MCF 10A (cell line): Measurements from ENCODE around the gene CHRNA4. TPM values are rescaled to one million over a fixed set of nuclear protein-coding genes. Genes with fewer than 3 reads are reported as not detected.

Source experiments
- BruUV-seq: library from RNA; stranded (reverse); fragments of 400-500 nt; replicated peaks from 2 replicates; lab custom pipeline; 2021; lab: Mats Ljungman, UMichigan
- CTCF ChIA-PET: fragments of 300-600 bp; sonication (Branson Sonifier 250); formaldehyde crosslinking; extraction: SDS; loops from one replicate; lab custom pipeline; 2021; ENCODE audit warnings: antibody characterized with exemption, inconsistent platforms; lab: Yijun Ruan, JAX
- POLR2A ChIA-PET: fragments of 300-600, 350-650 bp; sonication (Branson Sonifier 250); formaldehyde crosslinking; extraction: SDS; loops from one replicate; lab custom pipeline; 2020; ENCODE audit warnings: antibody characterized with exemption, inconsistent platforms; lab: Yijun Ruan, JAX
- DNase-seq: peaks from one replicate; pipeline ENCODE4 v3.0.0-alpha.2; 2018; ENCODE audit not compliant: unreplicated experiment
- H3K27ac Mint-ChIP-seq: one replicate; pipeline ENCODE4 v1.8.0; 2022; ENCODE audit warnings: mild to moderate bottlenecking, low read depth, mixed read lengths; ENCODE audit not compliant: unreplicated experiment
- H3K27me3 Mint-ChIP-seq: one replicate; pipeline ENCODE4 v1.8.0; 2022; ENCODE audit warnings: mixed read lengths; ENCODE audit not compliant: insufficient read depth, unreplicated experiment
- H3K36me3 Mint-ChIP-seq: one replicate; pipeline ENCODE4 v1.8.0; 2022; ENCODE audit warnings: mild to moderate bottlenecking, moderate library complexity, mixed read lengths; ENCODE audit not compliant: insufficient read depth, unreplicated experiment
- H3K4me1 Mint-ChIP-seq: one replicate; pipeline ENCODE4 v1.8.0; 2022; ENCODE audit warnings: mixed read lengths; ENCODE audit not compliant: insufficient read depth, unreplicated experiment
- H3K4me3 Mint-ChIP-seq: one replicate; pipeline ENCODE4 v1.8.0; 2022; ENCODE audit warnings: mild to moderate bottlenecking, moderate library complexity, mixed read lengths; ENCODE audit not compliant: unreplicated experiment
- H3K9me3 Mint-ChIP-seq: one replicate; pipeline ENCODE4 v1.8.0; 2022; ENCODE audit warnings: mixed read lengths; ENCODE audit not compliant: unreplicated experiment
- intact Hi-C: fragments of 100-400 bp; cut with micrococcal nuclease; formaldehyde crosslinking; loops from 2 replicates; pipeline ENCODE4 v1.14.1; 2022
- total RNA-seq: library from RNA; stranded (reverse); gene quantifications from 2 replicates; pipeline ENCODE4 v1.2.3, GENCODE V29; 2022
- TF ChIP-seq, protein P1 (sequence below): fragments of 200-600 bp; IDR thresholded peaks from one replicate; pipeline ENCODE4 v1.8.0; 2022; ENCODE audit warnings: antibody characterized with exemption, mild to moderate bottlenecking; ENCODE audit not compliant: unreplicated experiment

Gene CHRNA4
- total RNA-seq, 1 experiment from 2014 or later = not detected

DNA sequence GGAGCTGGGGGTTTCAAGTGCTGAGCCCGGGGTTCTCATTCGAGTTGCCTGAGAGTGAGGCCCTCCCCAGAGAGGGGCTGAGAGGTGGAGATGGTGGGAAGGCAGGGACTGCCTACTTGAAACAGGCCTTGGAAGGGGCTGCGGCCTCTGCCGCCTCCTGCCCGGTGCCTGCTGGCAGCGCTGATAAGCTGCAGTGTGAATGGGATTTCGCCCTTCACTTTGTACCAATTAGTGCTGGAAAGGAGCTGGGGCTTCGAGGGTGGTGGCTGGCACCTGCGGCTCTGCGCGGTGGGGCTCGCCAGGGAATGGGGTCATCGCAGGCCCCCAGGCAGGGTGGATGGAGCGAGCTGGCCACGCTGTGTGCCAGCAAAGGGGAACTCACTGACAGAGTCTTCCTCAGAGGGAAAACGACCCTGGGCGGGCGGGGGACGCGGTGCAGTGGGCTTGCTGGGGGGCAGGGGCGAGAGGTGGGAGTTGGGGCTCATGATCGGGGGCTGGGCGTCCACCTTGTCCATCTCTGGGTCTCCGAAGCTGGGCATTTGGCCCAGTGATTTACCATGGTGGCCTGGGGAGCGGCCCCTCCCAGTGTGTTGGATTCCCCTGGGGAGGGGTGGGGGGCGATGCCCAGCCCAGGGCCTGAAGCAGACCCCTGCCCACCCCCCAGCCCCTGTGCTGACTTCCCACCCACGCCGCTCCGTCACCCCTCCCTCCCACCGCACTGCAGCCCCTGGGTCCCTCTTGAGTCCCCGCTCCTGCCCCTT, 45.2 kb downstream of the CHRNA4 start:
- Mint-ChIP-seq H3K4me3 (no peak overlapping the region), H3K9me3 (no peaks in the 10 kb centered on the region), H3K4me1 (no peaks in the 10 kb centered on the region), H3K36me3 (no peaks in the 10 kb centered on the region), H3K27me3 (no peaks in the 10 kb centered on the region), H3K27ac (no peak overlapping the region)
- DNase-seq = no peak
- TF ChIP-seq, protein P1, sequence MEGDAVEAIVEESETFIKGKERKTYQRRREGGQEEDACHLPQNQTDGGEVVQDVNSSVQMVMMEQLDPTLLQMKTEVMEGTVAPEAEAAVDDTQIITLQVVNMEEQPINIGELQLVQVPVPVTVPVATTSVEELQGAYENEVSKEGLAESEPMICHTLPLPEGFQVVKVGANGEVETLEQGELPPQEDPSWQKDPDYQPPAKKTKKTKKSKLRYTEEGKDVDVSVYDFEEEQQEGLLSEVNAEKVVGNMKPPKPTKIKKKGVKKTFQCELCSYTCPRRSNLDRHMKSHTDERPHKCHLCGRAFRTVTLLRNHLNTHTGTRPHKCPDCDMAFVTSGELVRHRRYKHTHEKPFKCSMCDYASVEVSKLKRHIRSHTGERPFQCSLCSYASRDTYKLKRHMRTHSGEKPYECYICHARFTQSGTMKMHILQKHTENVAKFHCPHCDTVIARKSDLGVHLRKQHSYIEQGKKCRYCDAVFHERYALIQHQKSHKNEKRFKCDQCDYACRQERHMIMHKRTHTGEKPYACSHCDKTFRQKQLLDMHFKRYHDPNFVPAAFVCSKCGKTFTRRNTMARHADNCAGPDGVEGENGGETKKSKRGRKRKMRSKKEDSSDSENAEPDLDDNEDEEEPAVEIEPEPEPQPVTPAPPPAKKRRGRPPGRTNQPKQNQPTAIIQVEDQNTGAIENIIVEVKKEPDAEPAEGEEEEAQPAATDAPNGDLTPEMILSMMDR = no peak
- BruUV-seq = no TSS peak
- POLR2A ChIA-PET = no interaction called here
- CTCF ChIA-PET = interaction anchor here (0.6 to 1.0 kb wide), 3 partner anchors 14 to 67 kb away, joined by 3 to 4 read pairs (median 3); no protein-coding TSS in a partner anchor
- intact Hi-C loops = no loop called here

DNA sequence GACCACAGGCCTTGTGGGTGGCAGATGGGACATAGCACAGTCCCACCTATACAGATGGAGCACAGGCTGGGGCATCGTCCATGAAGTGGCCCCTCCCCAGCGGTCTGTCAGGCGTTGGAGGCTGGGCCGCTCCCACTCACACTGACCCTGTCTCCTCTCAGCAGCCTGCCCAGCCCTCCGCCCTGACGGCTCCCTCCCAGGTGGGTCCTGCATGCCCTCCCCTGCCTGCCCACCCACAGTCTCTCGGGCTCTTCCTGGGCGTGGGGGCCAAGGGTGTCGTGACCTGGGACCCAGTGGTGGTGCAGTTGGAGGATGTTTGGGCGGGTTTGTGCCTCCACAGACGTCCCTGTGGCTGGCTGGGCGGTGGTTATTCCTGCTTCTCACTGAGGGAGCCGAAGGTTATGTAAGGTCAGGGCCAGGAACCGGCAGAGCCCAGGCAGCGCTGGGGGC, 45.9 kb downstream of the CHRNA4 start:
- CTCF ChIA-PET = interaction anchor here (0.6 kb wide), 1 partner anchor 62 kb away, joined by 3 read pairs; no protein-coding TSS in a partner anchor
- H3K27me3 Mint-ChIP-seq = no peaks in the 10 kb centered on the region
- H3K36me3 Mint-ChIP-seq = no peaks in the 10 kb centered on the region
- no peak overlapping the region for H3K4me3 Mint-ChIP-seq
- no peaks in the 10 kb centered on the region for H3K9me3 Mint-ChIP-seq
- intact Hi-C loops = no loop called here
- POLR2A ChIA-PET = no interaction called here
- H3K4me1 Mint-ChIP-seq = no peaks in the 10 kb centered on the region
- DNase-seq = no peak
- no peak overlapping the region for H3K27ac Mint-ChIP-seq
- TF ChIP-seq, protein P1 = no peak
- no TSS peak for BruUV-seq

DNA sequence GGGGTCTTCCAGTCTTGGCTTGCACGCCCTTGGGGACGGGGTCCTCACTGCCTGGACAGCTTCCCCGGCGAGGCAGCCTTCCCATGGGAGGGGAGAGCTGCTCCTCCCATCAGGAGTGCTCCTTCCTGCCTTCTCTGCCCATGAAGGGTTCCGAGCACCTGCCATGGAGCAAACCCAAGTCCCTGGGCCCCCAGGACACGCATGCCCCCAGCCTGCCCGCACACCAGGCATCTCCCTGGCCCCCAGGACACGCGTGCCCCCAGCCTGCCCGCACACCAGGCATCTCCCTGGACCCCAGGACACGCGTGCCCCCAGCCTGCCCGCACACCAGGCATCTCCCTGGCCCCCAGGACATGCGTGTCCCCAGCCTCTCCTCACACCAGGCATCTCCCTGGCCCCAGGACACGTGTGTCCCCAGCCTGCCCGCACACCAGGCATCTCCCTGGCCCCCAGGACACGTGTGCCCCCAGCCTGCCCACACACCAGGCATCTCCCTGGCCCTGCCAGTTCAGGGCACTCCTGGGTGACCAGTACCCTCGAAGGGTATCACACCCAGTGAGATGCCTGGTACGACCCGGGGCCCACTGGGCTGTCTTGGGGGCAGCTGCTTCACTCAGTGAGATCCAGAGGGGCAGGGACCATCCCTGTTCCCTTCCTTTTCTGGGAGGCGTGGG, 46.4 kb downstream of the CHRNA4 start:
- intact Hi-C loops = no loop called here
- no peak overlapping the region for H3K27ac Mint-ChIP-seq

More for the DNA sequence above, 46.4 kb downstream of the CHRNA4 start:
- H3K36me3 Mint-ChIP-seq = no peaks in the 10 kb centered on the region
- ChIA-PET CTCF (interaction anchor here (1.3 kb wide), 1 partner anchor 91 kb away, joined by 3 read pairs; no protein-coding TSS in a partner anchor), POLR2A (no interaction called here)
- no peaks in the 10 kb centered on the region for H3K9me3 Mint-ChIP-seq
- H3K4me3 Mint-ChIP-seq = no peak overlapping the region
- no peaks in the 10 kb centered on the region for H3K27me3 Mint-ChIP-seq
- TF ChIP-seq, protein P1 = no peak
- no TSS peak for BruUV-seq
- no peak for DNase-seq
- H3K4me1 Mint-ChIP-seq = no peaks in the 10 kb centered on the region
